Caki2 (cell line): ENCODE measurements around the gene ARHGAP23. TPM values are rescaled to one million over a fixed set of nuclear protein-coding genes. Genes with fewer than 3 reads are reported as not detected.

Experiments used
- DNase-seq: peaks from one replicate; pipeline ENCODE4 v3.0.0-alpha.2; 2015; ENCODE audit warnings: low read depth
- in situ Hi-C: cut with HindIII; loops from 2 replicates; pipeline ENCODE4 v1.10.0; 2016; ENCODE audit warnings: low sequenced_read_pairs, low pct_unique_long_range_greater_than_20kb, mixed read lengths
- total RNA-seq: library from RNA; depleted of rRNA; stranded (reverse); fragments of >200 nt; shearing (Covaris generic); gene quantifications from 2 replicates; pipeline ENCODE4 v1.2.3, GENCODE V29; 2014; ENCODE audit warnings: low replicate concordance

ARHGAP23 gene
- total RNA-seq, 1 experiment from 2014 or later: 2.3 TPM

DNA sequence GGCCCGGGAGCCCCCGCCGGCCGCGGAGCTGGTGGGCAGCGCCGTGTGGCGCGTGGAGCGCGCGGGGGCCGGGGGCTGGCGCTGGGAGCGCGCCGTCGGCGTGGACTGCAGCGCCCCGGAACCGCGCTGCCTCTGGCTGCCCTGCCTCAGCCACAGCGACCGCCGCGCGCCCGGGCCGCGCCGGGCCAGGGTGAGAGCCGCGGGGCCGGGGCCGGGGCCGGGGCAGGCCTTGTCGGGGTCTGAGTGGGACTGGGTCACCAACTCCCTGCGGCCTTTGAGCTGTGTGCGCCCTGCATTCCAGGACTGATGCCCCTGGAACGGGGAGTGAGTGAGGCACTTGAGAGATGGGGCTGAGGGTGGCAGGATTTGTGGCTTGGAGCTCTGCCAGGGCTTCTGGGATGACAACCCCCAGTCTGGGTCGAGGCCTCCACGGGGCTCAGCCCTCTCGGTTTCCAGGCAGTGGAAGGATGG lies 25.7 kb downstream of the ARHGAP23 start:
- DNase-seq: no peak
- in situ Hi-C loops: no loop called here

GRCh38 chr17:38454532-38454931 lies 26.3 kb downstream of the ARHGAP23 start:
- peak; percentile 67 for DNase-seq
- in situ Hi-C loops: no loop called here

- in situ Hi-C loops: no loop called here
- no peak for DNase-seq
Measured at GRCh38 chr17:38455288-38455915, 27.1 kb downstream of the ARHGAP23 start.

DNA sequence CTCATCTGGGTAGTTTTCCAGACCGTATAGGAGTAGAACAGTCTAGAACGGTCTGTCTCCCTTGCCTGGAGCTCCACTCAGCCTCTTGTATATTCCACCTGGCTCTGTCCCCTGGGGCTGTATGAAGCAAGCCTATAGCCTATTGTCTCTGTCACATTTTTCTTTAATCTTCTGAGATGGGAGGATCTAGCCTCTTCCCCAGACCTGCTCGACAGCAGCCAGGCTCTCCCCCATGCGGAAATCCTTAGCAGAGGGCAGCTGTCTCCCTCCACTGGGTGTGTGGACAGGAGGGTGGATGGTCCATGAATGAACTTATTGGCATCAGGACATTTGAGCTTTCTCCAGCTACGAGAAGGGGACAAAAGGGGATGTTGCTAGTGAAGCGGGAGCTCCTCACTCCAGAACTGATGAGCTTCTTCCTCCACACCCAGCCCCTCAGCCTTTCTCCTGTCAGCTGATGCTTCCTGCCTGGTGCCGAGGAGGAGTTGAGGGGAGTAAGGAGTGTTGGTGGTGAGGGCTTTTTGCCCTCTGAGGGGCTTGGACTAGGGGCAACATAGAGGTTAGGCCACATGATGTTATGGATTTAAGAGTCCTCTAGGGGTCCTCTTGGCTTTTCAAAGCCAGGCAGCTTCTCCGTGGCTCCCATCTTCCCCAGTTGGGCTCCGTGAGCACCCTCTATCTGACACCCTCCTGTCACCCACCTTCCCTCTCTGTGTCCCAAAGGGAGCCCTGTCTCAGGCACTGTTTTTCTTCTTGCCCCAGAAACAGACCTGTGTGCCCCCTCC lies 28.0 kb downstream of the ARHGAP23 start:
- DNase-seq: no peak
- in situ Hi-C loops: no loop called here

DNA sequence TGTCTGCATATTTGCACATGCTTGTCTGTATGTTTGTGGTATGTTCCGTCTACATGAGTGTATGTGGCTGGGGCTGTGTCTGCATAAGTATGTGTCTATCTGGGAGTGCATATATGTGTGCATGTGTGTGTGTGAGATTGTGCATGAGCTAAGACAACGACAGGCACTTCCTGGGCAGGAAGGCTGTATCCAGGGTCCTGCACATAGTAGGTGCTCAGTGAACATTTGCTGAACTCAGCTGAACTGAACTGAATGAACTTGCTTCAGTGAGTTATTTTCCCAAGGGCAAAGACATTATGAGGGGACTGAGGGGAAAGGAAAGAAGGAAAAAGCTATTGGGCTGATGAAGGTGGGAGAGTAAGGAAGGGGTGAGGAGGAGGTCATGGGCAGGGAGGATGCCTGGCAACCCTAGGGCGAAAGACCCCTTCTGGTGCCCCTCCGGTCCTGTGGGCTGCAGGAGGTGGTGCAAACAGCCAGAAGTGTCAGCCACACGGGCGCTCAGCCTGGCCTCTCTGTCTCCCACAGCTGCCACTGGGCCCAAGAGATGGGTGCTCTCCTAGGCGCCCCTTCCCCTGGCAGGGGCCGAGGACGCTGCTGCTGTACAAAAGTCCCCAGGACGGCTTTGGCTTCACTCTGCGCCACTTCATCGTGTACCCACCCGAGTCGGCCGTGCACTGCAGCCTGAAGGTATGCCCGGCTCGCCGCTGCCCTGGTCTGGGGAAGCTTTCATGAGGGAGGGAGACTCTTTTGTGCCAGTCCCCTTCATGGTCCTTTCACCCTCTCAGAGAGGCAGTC lies 29.5 kb downstream of the ARHGAP23 start:
- no peak for DNase-seq
- in situ Hi-C loops: no loop called here

DNA sequence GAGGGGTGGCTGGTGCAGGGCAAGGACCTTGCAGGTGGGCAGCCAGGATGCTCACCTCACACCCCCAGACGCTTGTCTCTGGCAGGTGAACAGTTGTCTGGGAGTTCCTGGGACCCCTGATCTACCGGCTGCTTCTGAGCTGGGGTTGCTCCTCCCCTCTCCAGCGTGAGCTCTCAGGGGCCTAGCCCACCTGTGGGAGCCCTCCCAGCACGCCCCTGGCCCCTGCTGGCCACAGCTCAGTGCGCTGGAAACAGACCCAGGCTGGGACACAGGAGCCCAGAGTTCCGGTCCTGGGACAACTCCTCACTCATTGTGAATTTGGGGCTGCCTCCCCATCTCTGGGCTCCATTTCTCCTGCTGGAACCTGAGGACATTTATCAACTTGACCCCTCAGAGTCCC lies 30.3 kb downstream of the ARHGAP23 start:
- DNase-seq: no peak
- in situ Hi-C loops: no loop called here

DNA sequence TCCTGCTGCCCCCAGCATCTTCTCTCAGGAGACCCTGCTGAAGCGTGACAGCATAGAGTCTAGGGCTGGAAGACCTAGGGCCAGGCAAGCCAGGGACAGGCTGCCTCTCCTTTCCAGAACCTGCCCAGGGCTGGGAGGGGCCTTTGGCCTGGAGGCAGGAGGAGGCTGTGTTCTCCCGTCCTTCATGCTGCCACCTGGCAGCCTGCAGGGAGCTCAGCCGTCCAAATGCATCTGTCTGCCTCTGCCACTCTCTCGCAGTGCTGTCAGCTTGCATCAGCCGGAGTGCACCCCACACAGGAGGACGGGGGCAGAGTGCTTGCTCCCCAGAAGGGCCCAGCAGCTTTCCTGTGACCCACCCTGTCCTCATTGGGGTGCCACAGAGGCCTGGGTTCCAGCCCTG lies 31.3 kb downstream of the ARHGAP23 start:
- no peak for DNase-seq
- in situ Hi-C loops: no loop called here

- no peak for DNase-seq
- in situ Hi-C loops: no loop called here
Measured at GRCh38 chr17:38460082-38460715, 31.9 kb downstream of the ARHGAP23 start.

DNA sequence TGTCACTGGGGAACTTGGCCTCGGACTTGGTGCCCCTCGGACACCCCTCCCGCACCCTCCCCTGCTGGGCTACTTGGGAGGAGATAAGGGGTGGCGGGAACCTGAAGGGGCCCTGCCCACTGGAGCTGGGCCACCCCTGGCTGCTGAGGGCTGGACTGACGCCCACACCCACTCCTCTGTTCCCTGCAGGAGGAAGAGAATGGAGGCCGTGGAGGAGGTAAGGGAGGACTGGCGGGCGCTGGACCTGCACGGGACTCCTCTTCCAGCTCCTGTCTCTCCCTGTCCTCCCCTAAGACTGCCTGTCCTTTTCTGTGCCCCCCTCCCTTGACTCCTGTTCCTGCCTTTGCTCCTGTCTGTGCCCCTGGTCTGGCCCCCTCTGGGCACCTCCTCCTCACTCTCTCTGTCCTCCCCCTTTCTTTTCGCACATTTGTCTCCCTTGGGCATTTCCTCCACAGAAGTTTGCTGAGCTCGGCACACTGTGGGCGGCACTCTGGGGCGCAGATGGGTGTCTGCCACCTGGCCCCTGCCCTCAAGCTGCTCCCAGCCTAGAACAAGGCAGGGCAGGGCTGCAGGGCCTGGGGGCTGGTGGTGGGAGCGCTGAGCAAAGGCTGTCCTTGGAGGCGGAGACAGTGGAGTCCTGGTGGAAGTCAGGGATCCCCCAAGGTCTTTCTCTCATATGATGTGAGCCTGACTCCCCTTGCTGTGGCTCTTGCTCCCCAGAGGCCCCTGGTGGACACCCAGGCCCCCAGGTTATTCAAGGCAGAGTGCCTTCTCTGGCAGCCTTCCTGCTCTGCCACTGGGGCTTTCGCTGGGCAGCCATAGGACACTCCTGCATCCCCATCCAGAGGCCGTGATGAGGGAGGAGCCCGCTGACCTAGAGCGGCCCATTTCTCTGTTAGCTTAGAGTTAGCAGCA lies 32.7 kb downstream of the ARHGAP23 start:
- no peak for DNase-seq
- in situ Hi-C loops: no loop called here

GRCh38 chr17:38461683-38462082 lies 33.4 kb downstream of the ARHGAP23 start:
- no peak for DNase-seq
- in situ Hi-C loops: no loop called here

DNA sequence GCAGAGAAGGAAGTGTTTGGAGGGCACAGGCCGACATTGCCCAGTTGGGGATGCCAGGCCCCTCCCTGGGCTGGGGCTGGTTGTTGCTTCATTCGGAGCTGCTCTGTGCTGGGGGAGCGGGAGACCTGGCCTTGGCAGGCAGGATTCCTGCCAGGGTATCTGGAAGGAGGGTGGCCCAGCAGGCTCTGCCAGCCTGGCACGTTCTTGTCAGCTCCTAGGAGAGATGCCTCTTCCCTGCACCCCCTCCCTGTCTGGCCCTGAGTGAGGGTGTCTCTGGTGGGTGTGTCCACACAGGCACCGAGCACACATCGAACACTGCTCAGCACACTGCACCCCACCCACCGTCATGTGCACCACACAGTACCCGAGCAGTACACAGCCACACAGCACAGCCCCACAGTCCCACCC lies 35.2 kb downstream of the ARHGAP23 start:
- in situ Hi-C loops: no loop called here
- DNase-seq: no peak

GRCh38 chr17:38464251-38464722 lies 36.0 kb downstream of the ARHGAP23 start:
- in situ Hi-C loops: no loop called here
- no peak for DNase-seq

GRCh38 chr17:38464723-38465390 lies 36.6 kb downstream of the ARHGAP23 start:
- in situ Hi-C loops: no loop called here
- peak; percentile 87 for DNase-seq

DNA sequence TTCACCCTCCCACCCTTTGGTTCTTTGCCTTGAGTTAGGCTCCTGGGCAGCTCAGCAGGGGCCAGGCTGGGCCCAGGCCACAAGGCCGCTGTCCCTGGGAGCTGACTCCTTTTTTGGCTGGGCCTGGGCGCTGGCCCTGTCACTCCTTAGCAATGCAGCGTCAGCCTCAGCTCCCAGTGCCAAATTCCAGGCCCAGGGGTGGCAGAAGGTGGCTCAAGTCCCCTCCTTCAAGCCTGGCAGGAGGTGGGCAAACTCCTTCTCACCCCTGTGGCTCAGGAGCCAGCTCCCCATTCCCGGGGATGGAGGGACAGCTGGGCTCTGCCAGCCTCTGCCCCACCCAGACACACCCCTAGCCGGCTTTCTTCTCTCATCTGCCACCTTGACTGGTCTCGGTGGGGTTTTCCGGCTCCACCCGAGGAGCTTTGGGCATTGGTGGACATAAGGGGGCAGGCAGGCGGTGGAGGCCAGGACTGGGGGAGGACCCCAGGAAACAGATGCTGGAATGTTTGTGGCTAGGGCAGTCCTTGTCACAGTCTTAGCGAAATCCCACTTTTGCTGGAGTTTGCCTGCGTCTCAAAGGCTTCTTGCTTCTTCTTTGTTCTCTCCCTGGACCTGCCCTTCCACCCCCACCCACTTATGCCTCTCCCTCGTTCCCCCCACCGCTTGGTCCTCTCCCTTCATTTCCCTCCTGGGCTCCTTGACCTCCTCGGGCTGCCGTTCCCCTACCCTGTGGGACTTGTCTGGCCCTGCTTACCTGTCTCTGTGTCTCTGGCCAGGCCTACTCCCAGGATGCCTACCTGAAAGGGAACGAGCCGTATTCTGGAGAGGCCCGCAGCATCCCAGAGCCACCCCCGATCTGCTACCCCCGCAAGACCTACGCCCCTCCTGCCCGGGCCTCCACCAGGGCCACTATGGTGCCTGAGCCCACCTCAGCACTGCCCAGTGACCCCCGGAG lies 37.4 kb downstream of the ARHGAP23 start:
- in situ Hi-C loops: no loop called here
- peak; percentile 37 for DNase-seq

- in situ Hi-C loops: no loop called here
- DNase-seq: no peak
Measured at GRCh38 chr17:38466346-38467315, 38.4 kb downstream of the ARHGAP23 start.
